ENCODE data around the gene NFATC2.
A peak's percentile ranks its signal among the peaks of the same experiment; 100 is the strongest.

The NFATC2 gene

DNA sequence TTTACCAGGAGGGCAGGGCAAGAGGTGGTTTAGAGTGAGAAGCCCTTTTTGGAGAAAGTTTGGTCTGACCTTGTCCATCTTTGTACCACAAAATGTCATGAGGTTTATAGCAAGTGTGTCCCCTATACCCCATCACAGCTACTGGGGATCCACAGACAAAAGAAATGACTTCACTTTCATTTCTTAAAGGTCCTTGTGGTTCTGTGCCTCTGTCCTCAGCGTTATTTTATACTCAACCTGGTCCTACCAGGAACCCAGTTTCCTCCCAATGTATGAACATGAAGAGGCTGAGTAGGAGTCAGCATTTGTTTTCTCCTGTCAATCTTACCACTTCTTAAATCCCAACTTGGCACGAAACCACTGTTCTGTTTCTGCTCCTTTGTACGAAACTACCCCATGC, 157.6 kb downstream of the NFATC2 start:
- no peak for ATAC-seq (ENCODE audit: low read depth)
- Histone ChIP-seq H3K9me3 (ENCODE audit: severe bottlenecking) (no peaks in the 10 kb centered on the region), H3K4me1 (ENCODE audit: insufficient read depth, poor library complexity, severe bottlenecking) (peaks cover 28% of the 10 kb centered on the region), H3K36me3 (ENCODE audit: low read depth) (no peaks in the 10 kb centered on the region), H3K4me3 (ENCODE audit: severe bottlenecking) (no peak overlapping the region), H3K27ac (ENCODE audit: poor library complexity, severe bottlenecking) (no peak overlapping the region), H3K27me3 (ENCODE audit: insufficient read depth, poor library complexity, severe bottlenecking) (no peaks in the 10 kb centered on the region)
- TF ChIP-seq, protein P1, sequence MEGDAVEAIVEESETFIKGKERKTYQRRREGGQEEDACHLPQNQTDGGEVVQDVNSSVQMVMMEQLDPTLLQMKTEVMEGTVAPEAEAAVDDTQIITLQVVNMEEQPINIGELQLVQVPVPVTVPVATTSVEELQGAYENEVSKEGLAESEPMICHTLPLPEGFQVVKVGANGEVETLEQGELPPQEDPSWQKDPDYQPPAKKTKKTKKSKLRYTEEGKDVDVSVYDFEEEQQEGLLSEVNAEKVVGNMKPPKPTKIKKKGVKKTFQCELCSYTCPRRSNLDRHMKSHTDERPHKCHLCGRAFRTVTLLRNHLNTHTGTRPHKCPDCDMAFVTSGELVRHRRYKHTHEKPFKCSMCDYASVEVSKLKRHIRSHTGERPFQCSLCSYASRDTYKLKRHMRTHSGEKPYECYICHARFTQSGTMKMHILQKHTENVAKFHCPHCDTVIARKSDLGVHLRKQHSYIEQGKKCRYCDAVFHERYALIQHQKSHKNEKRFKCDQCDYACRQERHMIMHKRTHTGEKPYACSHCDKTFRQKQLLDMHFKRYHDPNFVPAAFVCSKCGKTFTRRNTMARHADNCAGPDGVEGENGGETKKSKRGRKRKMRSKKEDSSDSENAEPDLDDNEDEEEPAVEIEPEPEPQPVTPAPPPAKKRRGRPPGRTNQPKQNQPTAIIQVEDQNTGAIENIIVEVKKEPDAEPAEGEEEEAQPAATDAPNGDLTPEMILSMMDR (IDR thresholded peaks at IDR 0.05; ENCODE audit: poor library complexity, severe bottlenecking) = no peak
- peak; percentile 2 for DNase-seq (ENCODE audit: low spot score)

DNA sequence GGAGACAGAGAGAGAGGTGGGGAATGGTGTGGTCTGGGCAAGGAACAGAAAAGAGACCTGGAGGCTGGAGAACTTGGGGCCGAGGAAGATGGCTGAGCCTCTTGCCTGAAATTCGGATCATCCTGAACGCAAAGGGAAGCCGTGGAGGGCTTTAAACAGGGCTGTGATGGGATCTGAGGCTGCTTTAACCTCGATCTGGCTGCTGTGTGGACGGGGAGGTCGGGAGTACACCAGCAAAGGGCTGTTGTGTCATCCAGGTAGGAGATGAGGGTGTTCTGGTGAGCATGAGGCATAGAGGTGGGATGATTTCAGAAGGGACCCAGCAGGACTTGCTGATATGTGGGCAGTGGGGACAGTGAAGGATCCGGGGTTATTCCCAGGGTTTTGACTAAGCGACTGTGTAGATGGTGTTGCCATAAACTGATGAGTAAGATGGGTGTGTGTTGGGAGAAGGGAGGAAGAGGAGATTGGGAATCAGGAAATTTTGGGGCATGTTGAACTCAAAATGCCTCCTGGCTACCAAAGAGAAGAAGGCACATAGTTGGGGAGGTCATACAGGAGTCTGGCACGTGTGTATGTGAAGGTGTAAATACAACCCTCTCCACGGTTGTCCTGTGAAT, 158.5 kb downstream of the NFATC2 start:
- DNase-seq (ENCODE audit: low spot score) = peak; percentile 61
- Histone ChIP-seq H3K36me3 (ENCODE audit: low read depth) (no peaks in the 10 kb centered on the region), H3K9me3 (ENCODE audit: severe bottlenecking) (no peaks in the 10 kb centered on the region), H3K27ac (ENCODE audit: poor library complexity, severe bottlenecking) (peak overlapping the region; percentile 2), H3K4me3 (ENCODE audit: severe bottlenecking) (no peak overlapping the region), H3K4me1 (ENCODE audit: insufficient read depth, poor library complexity, severe bottlenecking) (peaks cover 23% of the 10 kb centered on the region), H3K27me3 (ENCODE audit: insufficient read depth, poor library complexity, severe bottlenecking) (no peaks in the 10 kb centered on the region)
- ATAC-seq (ENCODE audit: low read depth) = no peak
- TF ChIP-seq, protein P1 (IDR thresholded peaks at IDR 0.05; ENCODE audit: poor library complexity, severe bottlenecking) = no peak

DNA sequence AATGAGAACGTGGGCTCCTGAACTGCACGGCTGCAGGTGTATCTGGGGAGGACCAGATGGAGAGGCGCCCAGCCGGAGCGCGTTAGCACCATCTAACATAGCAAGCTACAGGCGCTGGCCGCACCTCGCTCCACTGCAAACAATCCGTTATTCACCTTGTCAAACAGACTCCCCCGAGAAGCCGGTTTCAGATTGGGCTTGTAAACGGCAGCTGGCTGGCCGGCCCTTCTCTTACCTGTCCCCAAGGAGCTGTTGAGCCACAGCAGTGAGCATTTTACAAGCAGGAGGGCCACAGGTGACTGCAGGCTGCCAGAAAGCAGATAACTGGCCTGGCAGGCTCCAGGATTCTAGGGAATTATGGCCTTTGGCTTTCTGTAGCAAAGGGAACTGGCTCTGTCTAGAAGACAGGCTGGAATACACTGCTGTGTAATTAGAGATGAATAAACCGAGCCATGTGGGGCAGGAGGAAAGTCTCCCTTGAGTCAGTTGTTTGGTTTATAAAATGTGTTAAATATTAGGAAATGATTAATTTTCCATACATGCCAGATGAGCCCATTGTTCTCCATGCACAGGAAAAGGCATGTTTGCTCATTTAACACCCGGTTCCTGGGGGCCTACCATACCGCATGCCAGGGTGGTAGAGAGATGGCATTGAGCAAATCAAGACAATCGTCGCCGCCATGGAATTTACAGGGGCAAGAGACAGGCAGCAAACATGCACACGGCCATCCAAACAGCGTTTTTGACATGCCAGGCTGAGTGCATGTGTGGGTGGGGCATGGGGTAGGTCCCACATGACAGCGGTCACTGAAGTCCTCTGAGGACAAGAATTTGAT, 159.3 kb downstream of the NFATC2 start:
- no peaks in the 10 kb centered on the region for H3K9me3 ChIP-seq (ENCODE audit: severe bottlenecking)
- H3K36me3 ChIP-seq (ENCODE audit: low read depth) = no peaks in the 10 kb centered on the region
- DNase-seq (ENCODE audit: low spot score) (peak; percentile 86), ATAC-seq (ENCODE audit: low read depth) (peak; percentile 52)
- H3K27ac ChIP-seq (ENCODE audit: poor library complexity, severe bottlenecking) = peak overlapping the region; percentile 2
- H3K27me3 ChIP-seq (ENCODE audit: insufficient read depth, poor library complexity, severe bottlenecking) = no peaks in the 10 kb centered on the region
- TF ChIP-seq, protein P1 (IDR thresholded peaks at IDR 0.05; ENCODE audit: poor library complexity, severe bottlenecking) = no peak
- peaks cover 15% of the 10 kb centered on the region for H3K4me1 ChIP-seq (ENCODE audit: insufficient read depth, poor library complexity, severe bottlenecking)
- H3K4me3 ChIP-seq (ENCODE audit: severe bottlenecking) = no peak overlapping the region

DNA sequence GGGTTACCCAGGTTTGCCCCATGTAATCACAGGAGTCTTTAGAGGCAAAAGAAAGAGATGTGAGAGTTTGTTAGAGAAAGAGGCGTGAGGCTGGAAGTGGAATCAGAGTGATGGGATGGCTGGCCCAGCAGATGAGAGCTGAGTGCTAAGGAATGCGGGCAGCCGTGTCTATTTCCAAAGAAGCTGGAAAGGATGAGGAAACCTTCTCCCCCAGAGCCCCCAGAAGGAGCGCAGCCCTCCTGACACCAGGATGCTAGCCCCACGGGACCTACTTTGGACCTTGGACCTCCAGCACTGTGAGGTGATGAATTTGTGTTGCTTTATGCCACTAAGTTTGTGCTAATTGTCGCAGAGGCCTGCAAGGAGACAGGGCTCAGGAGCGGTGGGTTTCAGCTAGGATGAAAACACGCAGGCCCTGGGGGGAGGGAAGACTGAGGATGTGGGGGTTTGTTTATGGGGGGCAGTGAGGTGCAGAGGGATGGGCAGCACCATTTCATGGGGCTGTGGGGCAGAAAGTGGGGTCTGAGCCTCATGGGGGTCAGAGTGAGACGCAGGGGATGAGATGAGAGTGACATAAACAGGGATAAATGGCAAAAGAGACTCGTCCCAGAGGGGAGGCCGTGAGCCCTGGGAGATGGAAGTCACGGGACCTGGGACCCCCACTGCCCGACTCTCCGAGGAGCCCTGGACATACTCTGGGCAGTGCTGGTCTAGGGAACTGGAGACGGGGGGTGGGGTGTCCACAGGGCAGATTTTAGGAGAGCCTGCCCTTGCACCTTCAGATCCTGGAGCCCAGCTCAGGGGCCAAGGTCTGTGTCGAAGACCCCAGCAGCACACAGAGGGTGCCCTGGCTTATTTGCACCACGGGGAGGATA, 160.2 kb downstream of the NFATC2 start:
- no peaks in the 10 kb centered on the region for H3K36me3 ChIP-seq (ENCODE audit: low read depth)
- ATAC-seq (ENCODE audit: low read depth) (no peak), DNase-seq (ENCODE audit: low spot score) (peak; percentile 72)
- no peak overlapping the region for H3K4me3 ChIP-seq (ENCODE audit: severe bottlenecking)
- H3K9me3 ChIP-seq (ENCODE audit: severe bottlenecking) = no peaks in the 10 kb centered on the region
- H3K27ac ChIP-seq (ENCODE audit: poor library complexity, severe bottlenecking) = peak overlapping the region; percentile 2
- H3K4me1 ChIP-seq (ENCODE audit: insufficient read depth, poor library complexity, severe bottlenecking) = peaks cover 10% of the 10 kb centered on the region
- no peaks in the 10 kb centered on the region for H3K27me3 ChIP-seq (ENCODE audit: insufficient read depth, poor library complexity, severe bottlenecking)
- TF ChIP-seq, protein P1 (IDR thresholded peaks at IDR 0.05; ENCODE audit: poor library complexity, severe bottlenecking) = no peak

All from RWPE2 (cell line).